Measurements from ENCODE around the gene ABI2.
"Not testable (repeated sequence)": the region's sequence is repeated elsewhere in the genome, so short reads cannot be mapped to it uniquely, and the experiment has no call there.

Gene ABI2

GRCh38 chr2:203360833-203361430 lies 32.7 kb downstream of the ABI2 start:
- no peak for DNase-seq

- DNase-seq: no peak
Measured at GRCh38 chr2:203361495-203361894, 33.3 kb downstream of the ABI2 start.

GRCh38 chr2:203361922-203362321 lies 33.7 kb downstream of the ABI2 start:
- no peak for DNase-seq

- no peak for DNase-seq
Measured at GRCh38 chr2:203366639-203367466, 38.7 kb downstream of the ABI2 start.

GRCh38 chr2:203372706-203373105 lies 44.5 kb downstream of the ABI2 start:
- not testable (repeated sequence) for DNase-seq

GRCh38 chr2:203376173-203376572 lies 48.0 kb downstream of the ABI2 start:
- no peak for DNase-seq

- DNase-seq: no peak
Measured at GRCh38 chr2:203379156-203379555, 51.0 kb downstream of the ABI2 start.

- no peak for DNase-seq
Measured at GRCh38 chr2:203383038-203383437, 54.8 kb downstream of the ABI2 start.

- DNase-seq: not testable (repeated sequence)
Measured at GRCh38 chr2:203388153-203388552, 60.0 kb downstream of the ABI2 start.

GRCh38 chr2:203394519-203395227 lies 66.5 kb downstream of the ABI2 start:
- DNase-seq: no peak

- DNase-seq: no peak
Measured at GRCh38 chr2:203395858-203396257, 67.7 kb downstream of the ABI2 start.

GRCh38 chr2:203396667-203397066 lies 68.5 kb downstream of the ABI2 start:
- DNase-seq: no peak

GRCh38 chr2:203399031-203399430 lies 70.8 kb downstream of the ABI2 start:
- DNase-seq: no peak

GRCh38 chr2:203400805-203401585 lies 72.8 kb downstream of the ABI2 start:
- DNase-seq: no peak

GRCh38 chr2:203404996-203405395 lies 76.8 kb downstream of the ABI2 start:
- no peak for DNase-seq

- no peak for DNase-seq
Measured at GRCh38 chr2:203407496-203407895, 79.3 kb downstream of the ABI2 start.

- DNase-seq: no peak
Measured at GRCh38 chr2:203412546-203413331, 84.5 kb downstream of the ABI2 start.

- no peak for DNase-seq
Measured at GRCh38 chr2:203413796-203414195, 85.6 kb downstream of the ABI2 start.

- no peak for DNase-seq
Measured at GRCh38 chr2:203418271-203418670, 90.1 kb downstream of the ABI2 start.

GRCh38 chr2:203427061-203427460 lies 98.9 kb downstream of the ABI2 start:
- no peak for DNase-seq

GRCh38 chr2:203429643-203430042 lies 101.4 kb downstream of the ABI2 start:
- not testable (repeated sequence) for DNase-seq

All from NCI-H2171 (cell line).